Fibroblast of the aortic adventitia (primary cell): ENCODE measurements around the gene NT5DC3. TPM values are rescaled to one million over a fixed set of nuclear protein-coding genes. Genes with fewer than 3 reads are reported as not detected.

Experiments
- DNase-seq: peaks from one replicate; pipeline ENCODE4 v3.0.0-alpha.2; 2010; ENCODE audit warnings: low read depth
- H3K4me3 ChIP-seq: 2 replicates; pipeline ENCODE4 v1.5.1; 2011; ENCODE audit warnings: low read depth, mild to moderate bottlenecking, control low read depth, low read length, moderate library complexity
- CTCF ChIP-seq: IDR thresholded peaks from 2 replicates; pipeline ENCODE4 v1.5.1; 2011; ENCODE audit warnings: mild to moderate bottlenecking, low read length, control low read depth, inconsistent platforms; ENCODE audit not compliant: insufficient read depth
- total RNA-seq: library from RNA; depleted of rRNA; stranded (reverse); fragments of >200 nt; gene quantifications from 2 replicates; pipeline ENCODE4 v1.2.3, GENCODE V29; 2012; ENCODE audit warnings: low replicate concordance

The NT5DC3 gene
- total RNA-seq, 1 donor, result 11.7 TPM

GRCh38 chr12:103819892-103820291, 21.1 kb downstream of the NT5DC3 start:
- no peak overlapping the region for H3K4me3 ChIP-seq
- no peak for TF ChIP-seq CTCF
- DNase-seq, result no peak

- no peak overlapping the region for H3K4me3 ChIP-seq
- no peak for DNase-seq
Observed at GRCh38 chr12:103819312-103819711, 21.7 kb downstream of the NT5DC3 start.

GRCh38 chr12:103817791-103818190, 23.2 kb downstream of the NT5DC3 start:
- H3K4me3 ChIP-seq, result no peak overlapping the region
- no peak for TF ChIP-seq CTCF
- no peak for DNase-seq

More at GRCh38 chr12:103819312-103819711, 21.7 kb downstream of the NT5DC3 start:
- TF ChIP-seq CTCF, result no peak

GRCh38 chr12:103816663-103817062, 24.4 kb downstream of the NT5DC3 start:
- no peak for DNase-seq
- H3K4me3 ChIP-seq, result no peak overlapping the region
- TF ChIP-seq CTCF, result no peak

- DNase-seq, result no peak
- TF ChIP-seq CTCF, result no peak
- H3K4me3 ChIP-seq, result no peak overlapping the region
Observed at GRCh38 chr12:103814436-103814835, 26.6 kb downstream of the NT5DC3 start.

GRCh38 chr12:103813949-103814348, 27.1 kb downstream of the NT5DC3 start:
- TF ChIP-seq CTCF, result no peak
- peak; percentile 39 for DNase-seq
- no peak overlapping the region for H3K4me3 ChIP-seq

- DNase-seq, result no peak
- no peak for TF ChIP-seq CTCF
- no peak overlapping the region for H3K4me3 ChIP-seq
Observed at GRCh38 chr12:103813426-103813825, 27.6 kb downstream of the NT5DC3 start.
